Hematopoietic multipotent progenitor cell treated with erythropoietin and hydrocortisone succinate and interleukin-3 and kit ligand, for 15 days (in vitro differentiated cells): ENCODE data around the gene HTR4.
"Not testable (repeated sequence)": the region's sequence is repeated elsewhere in the genome, so short reads cannot be mapped to it uniquely, and the experiment has no call there.

Experiments used
- DNase-seq: peaks from one replicate; pipeline ENCODE4 v3.0.0-alpha.2; 2015; ENCODE audit warnings: low spot score

HTR4 gene, protein sequence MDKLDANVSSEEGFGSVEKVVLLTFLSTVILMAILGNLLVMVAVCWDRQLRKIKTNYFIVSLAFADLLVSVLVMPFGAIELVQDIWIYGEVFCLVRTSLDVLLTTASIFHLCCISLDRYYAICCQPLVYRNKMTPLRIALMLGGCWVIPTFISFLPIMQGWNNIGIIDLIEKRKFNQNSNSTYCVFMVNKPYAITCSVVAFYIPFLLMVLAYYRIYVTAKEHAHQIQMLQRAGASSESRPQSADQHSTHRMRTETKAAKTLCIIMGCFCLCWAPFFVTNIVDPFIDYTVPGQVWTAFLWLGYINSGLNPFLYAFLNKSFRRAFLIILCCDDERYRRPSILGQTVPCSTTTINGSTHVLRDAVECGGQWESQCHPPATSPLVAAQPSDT

DNA sequence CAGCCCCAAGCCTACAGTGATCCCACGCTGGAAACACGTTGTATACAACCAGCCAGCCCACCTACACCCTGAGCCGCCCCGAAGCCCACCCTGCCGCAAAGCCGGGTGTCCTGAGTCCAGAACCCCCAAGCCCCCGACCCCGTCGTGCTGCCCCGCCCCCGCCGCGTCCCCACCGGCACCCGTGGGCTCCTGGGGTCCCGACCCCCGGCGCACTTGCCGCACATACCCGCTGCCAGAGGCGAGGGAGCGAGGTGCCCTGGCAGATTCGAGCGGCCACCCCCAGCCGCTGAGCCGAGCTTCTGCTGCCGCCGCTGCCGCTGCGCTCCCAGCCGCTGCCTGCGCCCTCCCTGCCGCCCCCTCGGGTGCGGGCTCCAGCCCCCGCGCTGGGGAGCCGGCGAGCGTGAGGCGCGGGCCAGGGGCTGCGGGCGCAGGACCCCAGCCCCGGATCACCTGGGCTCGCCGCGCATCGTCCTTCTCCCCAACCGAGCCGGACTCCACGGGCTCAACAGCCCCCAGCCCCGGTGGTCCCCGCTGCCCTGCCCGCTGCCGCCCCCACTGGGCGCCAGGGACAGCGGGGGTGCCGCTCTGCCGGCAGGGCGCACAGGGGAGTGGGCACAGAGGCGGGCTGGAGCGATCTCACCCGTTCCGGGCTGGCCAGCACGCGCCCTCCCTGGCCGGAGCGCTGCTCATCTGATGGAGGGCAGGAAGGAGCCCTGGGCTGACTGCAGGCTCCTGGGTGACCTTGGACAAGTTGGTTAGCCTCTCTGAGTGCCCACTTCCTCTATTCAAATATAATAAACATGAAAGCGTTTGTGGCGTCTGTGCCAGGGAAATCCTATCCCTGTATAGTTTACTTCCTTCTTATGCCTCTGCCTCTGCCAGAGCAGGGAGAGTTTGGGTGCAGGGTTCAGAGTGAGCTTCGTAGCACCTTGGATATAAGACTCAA, at the start of gene HTR4:
Gene HTR4 (minus strand): TSS at position 692 of the 946 bp plus-strand sequence. CDS start 17,513 bp downstream, outside the sequence.
- no peak for DNase-seq

- no peak for DNase-seq
These were observed 47.8 kb upstream of the HTR4 start for GRCh38 chr5:148702019-148702596.

- DNase-seq = no peak
These were observed 44.7 kb upstream of the HTR4 start for GRCh38 chr5:148699028-148699427.

DNA sequence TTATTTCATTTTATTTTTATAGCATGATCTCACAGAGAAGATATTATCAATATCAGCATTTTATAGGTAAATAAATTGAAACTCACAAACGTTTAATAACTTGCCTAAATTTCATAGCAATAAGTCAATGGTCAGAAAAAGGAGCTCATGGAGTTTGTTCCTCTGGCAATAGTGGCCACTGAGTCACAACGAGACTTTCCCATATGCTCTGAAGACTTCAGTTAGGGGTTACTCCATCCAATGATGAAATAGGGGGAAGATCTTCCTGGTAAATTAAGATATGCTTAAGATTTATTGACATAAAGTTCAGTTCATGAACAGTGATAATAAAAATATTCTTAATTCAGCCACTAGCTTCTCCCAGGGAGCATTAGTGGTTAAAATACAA, 43.5 kb upstream of the HTR4 start:
- DNase-seq = no peak

GRCh38 chr5:148697180-148697808, 43.0 kb upstream of the HTR4 start:
- no peak for DNase-seq

- no peak for DNase-seq
These were observed 42.1 kb upstream of the HTR4 start for GRCh38 chr5:148696187-148697036.

GRCh38 chr5:148690945-148691344, 36.6 kb upstream of the HTR4 start:
- no peak for DNase-seq

DNA sequence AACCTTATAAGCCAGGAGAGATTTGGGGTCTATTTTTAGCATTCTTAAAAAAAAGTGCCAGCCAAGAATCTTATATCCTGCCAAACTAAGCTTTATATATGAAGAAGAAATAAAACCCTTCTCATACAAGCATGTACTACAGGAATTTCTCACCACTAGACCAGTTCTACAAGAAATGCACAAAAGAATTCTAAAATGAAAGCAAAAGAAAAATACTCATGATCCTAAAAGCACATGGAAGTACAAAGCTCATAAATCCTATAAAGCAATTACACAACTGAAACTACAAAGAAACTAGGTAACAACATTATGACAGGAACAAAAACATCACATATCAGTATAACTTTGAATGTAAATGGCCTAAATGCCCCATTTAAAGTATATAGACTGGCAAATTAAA, 34.5 kb upstream of the HTR4 start:
- DNase-seq = no peak

DNA sequence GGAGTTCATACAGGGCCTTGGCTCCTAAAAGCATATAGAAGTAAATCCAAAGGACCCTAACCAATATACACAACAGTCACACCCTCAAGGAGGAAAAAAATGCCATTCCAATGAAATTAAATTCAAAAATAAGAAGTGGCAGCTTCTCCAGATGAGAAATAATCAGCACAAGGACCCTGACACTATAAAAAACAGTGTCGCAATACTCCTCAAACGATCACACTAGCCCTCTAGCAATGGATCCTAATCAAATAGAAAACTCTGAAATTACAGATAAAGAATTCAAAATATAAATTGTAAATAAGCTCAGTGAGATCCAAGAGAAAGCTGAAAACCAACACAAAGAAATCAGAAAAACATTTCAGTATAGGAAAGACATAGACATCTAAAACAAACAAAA, 33.5 kb upstream of the HTR4 start:
- no peak for DNase-seq

GRCh38 chr5:148687427-148687826, 33.1 kb upstream of the HTR4 start:
- no peak for DNase-seq

DNA sequence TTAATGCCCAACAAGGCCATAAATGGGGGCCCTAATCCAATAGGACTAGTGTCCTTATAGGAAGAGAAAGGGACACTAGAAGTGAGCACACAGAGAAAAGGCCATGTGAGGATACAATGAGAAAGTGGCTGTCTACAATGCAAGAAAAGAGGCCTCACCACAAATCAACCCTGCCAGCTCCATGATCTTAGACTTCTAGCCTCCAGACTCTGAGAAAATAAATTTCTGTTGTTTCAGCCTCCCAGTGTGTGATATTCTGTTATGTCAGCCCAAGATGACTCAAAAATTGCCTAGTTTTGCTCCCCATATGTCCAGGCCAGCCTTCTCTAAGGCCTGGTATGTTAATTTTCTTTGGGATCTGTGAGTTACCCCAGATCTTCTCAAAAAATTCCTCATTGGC, 32.3 kb upstream of the HTR4 start:
- DNase-seq = no peak

- DNase-seq = no peak
These were observed 31.3 kb upstream of the HTR4 start for GRCh38 chr5:148685520-148686134.

DNA sequence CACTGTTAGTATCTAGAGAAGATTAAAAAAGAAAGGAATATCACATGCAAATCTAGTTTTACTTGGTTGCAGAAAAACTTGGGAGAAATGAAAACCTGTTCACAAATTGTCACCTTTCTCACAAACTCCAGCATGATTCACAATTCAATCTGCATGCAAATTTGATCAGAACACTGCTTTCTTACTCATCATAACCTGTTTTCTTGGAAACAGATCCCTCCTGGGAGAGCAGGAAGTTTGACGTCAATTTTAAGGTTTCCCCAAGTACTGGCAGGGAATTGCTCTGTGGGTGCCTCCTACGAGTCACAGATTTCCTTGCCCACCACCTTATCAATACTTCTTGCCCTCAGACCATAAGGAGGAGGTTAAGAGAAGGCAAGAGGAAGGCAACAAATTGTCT, 30.2 kb upstream of the HTR4 start:
- DNase-seq = no peak

DNA sequence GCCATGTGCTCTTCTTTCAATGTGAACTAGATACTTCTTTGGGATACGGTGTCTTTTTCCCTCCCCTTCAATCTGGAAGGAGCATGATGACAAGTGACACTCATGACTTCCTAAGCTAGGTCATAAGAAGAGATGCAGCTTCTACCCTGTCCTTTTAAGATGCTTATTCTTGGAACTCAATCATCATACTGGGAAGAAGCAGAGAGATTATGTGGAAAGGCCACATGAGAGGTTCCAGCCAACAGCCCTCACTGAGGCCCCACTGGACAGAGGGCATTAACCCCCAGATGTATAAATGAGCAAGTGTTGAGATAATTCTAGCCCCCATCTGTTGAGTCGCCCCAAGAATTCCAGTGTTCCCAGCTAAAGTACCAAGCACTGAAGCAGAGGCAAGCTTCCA, 29.3 kb upstream of the HTR4 start:
- DNase-seq = no peak

GRCh38 chr5:148682058-148683026, 28.0 kb upstream of the HTR4 start:
- DNase-seq = no peak

DNA sequence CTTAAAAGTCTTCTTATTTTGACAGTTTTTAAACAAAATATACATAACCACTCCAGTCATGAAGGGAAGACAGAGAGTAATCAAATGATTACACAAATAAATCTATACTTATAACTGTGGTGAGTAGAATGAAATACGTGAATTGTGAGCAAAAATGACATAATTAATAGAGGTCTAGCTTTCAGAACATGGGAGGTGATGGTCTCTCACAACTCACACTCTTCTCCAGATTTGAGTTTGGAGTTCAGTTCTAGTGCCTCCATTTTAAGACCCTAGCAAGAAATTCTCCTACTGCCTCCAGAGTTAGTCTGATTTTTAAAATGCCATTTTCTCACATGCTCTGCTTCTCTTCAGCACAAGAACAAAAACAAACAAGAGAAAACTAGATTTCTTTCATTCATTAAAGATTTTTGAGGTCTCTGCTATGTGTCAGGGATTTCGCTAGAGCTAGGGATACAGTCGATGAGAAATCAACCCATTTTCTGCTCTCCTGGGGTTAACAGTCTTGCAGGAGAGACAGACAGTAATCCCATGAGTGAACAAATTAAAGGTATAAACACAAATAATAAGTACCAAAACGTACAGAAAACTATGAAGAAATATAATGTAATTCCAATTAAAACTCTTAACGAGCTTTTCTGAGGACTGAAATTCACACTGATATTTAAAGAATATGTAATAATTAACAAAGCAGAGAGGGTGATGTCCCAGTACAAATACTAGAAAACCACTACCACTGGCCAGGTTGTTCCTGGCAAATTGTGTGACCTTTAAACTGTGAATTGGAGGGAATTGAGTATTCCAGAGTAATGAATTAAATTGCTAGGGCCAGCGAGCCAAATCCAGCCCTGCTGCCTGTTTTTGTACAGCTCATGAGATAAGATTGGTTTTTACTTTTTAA, 27.1 kb upstream of the HTR4 start:
- no peak for DNase-seq

- not testable (repeated sequence) for DNase-seq
These were observed 19.4 kb upstream of the HTR4 start for GRCh38 chr5:148673704-148674103.

GRCh38 chr5:148666353-148666752, 12.0 kb upstream of the HTR4 start:
- no peak for DNase-seq

DNA sequence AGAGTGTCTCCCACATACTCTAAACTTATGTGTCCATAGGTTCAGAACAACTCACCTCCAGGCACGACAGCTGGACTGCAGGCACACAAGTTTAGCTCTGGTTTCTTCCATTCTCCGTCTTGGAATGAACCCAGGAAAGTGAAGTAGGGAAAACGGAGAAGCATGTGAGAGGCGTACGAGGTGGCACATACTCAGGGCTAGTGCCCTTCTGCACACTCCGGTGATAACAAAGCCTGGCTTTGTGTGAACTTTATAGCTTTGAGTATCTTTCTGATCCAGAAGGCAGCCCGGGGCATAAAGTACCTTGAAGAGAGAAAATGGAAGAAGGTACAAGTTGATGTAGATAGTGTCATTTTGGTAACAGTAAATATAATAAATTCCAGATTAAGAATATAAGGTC, 11.1 kb upstream of the HTR4 start:
- DNase-seq = no peak
